ENCODE results near the gene MAPK8IP3.

The MAPK8IP3 gene, protein sequence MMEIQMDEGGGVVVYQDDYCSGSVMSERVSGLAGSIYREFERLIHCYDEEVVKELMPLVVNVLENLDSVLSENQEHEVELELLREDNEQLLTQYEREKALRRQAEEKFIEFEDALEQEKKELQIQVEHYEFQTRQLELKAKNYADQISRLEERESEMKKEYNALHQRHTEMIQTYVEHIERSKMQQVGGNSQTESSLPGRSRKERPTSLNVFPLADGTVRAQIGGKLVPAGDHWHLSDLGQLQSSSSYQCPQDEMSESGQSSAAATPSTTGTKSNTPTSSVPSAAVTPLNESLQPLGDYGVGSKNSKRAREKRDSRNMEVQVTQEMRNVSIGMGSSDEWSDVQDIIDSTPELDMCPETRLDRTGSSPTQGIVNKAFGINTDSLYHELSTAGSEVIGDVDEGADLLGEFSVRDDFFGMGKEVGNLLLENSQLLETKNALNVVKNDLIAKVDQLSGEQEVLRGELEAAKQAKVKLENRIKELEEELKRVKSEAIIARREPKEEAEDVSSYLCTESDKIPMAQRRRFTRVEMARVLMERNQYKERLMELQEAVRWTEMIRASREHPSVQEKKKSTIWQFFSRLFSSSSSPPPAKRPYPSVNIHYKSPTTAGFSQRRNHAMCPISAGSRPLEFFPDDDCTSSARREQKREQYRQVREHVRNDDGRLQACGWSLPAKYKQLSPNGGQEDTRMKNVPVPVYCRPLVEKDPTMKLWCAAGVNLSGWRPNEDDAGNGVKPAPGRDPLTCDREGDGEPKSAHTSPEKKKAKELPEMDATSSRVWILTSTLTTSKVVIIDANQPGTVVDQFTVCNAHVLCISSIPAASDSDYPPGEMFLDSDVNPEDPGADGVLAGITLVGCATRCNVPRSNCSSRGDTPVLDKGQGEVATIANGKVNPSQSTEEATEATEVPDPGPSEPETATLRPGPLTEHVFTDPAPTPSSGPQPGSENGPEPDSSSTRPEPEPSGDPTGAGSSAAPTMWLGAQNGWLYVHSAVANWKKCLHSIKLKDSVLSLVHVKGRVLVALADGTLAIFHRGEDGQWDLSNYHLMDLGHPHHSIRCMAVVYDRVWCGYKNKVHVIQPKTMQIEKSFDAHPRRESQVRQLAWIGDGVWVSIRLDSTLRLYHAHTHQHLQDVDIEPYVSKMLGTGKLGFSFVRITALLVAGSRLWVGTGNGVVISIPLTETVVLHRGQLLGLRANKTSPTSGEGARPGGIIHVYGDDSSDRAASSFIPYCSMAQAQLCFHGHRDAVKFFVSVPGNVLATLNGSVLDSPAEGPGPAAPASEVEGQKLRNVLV (N-terminal part only)

DNA sequence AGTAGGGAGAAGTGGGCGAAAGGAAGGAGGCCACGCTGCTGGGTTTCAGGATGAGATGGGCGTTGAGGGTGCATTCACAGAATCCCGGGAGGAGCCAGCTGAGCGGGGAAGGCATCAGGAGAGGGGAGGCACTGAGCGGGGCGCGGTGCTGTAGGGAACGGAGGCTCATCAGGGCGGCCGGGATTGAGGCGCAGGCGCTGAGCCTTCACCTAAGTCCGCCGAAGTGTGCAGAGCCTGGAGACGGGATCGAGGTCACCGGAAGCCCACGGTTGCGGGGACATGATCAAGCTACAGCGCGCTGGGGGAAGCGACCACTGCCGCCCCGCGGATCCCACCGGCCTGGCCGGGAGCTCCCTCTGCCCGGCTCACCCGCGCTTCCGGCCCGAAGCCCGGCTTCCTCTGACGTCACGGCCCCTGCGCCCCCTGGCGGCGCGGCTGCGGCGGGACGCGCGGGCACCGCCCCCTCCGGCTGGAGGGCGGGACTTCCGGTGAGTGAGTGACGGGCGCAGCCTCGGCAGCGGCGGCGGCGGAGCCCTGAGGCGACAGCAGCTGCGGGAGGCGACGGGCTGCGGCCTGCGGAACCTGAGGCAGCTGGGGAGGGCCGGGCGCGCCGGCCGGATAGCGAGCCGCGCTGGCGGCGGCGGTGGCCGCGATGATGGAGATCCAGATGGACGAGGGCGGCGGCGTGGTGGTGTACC is at the start of gene MAPK8IP3:
Gene MAPK8IP3 (plus strand): TSS at position 508 of the 698 bp plus-strand sequence. CDS start 145 bp downstream, at position 653.
- DNase-seq (ENCODE audit: low spot score), result peak; percentile 85

DNA sequence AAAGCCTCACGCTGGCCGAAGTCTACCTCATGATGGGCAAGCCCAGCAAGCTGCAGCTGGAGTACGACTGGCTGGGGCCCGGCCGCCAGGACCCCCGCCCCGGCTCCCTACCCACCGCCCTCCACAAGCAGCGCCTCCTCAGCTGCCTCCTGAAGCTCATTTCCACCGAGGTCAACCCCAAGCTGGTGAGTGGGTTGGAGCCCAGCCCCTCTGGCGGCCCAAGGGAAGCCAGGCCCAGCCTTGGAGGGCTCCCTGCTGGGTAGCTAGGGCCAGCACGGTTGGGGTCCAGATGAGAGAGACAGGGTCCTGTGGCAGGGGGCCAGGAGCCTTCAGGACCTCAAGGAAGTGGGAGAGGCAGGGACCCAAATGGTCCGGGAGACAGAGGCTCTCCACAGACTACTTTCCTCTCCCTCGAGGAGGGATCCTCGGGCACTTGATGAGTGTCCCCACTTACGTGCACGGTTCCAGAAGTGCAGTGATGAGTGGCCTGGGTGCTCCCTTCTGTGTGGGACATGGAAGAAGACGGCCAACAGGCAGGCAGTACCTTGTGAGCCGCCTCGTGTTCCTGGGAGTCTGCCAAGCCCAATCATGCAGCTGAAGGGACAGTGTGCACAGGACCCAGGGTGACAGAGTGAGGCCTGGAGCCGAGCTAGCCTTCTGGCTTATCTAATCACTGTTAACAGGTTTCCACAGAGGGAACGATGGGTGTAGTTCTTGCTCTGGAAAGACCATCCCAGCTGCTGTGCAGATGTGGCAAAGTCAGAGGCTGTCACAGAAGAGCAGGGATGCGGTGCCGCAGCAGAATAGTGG is 49.0 kb upstream of the MAPK8IP3 start:
- peak; percentile 85 for DNase-seq (ENCODE audit: low spot score)

DNA sequence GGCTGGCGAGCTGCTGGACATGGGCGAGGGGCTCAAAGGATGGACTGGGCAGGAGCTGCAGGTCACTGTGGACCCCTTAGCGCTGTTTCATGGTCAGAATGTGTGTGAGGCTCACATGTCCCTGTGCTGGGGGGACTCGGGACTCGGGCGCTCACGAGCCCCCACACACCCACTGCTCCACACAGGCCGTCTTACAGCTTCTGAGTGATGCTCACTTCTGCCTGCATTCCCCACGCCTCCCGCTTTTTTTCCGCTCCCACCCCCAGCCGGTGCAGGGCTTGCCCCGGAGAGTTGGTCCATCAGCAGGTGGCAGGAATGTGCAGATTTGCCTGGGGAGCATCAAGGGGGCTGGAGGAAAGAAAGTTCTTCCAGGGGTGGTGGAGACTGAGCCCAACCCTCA is 48.2 kb upstream of the MAPK8IP3 start:
- DNase-seq (ENCODE audit: low spot score), result no peak

- DNase-seq (ENCODE audit: low spot score), result no peak
Observed at GRCh38 chr16:1659031-1659430, 47.0 kb upstream of the MAPK8IP3 start.

- no peak for DNase-seq (ENCODE audit: low spot score)
Observed at GRCh38 chr16:1661826-1662225, 44.2 kb upstream of the MAPK8IP3 start.

DNA sequence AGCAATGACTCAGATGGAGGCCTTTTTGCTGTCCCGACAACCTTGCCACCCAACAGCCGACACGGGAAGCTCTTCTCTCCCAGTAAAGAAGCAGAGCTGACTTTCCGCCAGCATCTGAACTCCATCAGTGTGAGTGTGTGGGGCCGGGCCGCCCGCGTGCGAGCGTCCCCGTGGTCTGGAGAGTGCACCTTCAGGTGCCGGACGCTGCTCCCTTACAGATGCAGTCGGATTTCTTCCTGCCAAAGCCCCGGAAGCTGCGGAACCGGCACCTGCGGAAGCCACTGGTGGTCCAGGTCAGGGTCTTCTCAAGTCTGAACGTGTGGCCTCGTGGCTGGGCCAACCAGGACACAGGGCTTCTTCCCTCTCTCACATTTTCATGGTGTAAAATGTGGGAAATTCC is 43.5 kb upstream of the MAPK8IP3 start:
- no peak for DNase-seq (ENCODE audit: low spot score)

DNA sequence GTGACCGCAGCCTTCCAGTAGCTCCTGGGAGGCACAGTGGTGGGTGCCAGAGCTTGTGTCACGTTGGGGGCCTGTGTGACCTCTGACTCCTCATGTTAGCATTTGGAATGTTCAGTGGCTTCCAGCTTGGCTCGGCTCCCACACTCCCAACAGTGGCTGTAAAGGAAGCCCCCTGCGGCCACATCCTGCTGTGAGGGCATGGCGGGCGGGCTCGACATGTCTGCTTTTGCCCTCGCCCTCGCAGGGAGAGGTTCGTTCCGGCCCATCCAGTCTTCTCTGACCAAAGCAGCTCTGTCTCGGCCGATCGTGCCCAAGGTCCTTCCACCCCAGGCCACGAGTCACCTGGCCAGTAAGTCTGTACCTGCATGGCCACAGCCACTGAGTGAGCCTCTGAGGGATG is 40.2 kb upstream of the MAPK8IP3 start:
- no peak for DNase-seq (ENCODE audit: low spot score)

GRCh38 chr16:1666316-1666715 is 39.7 kb upstream of the MAPK8IP3 start:
- no peak for DNase-seq (ENCODE audit: low spot score)

DNA sequence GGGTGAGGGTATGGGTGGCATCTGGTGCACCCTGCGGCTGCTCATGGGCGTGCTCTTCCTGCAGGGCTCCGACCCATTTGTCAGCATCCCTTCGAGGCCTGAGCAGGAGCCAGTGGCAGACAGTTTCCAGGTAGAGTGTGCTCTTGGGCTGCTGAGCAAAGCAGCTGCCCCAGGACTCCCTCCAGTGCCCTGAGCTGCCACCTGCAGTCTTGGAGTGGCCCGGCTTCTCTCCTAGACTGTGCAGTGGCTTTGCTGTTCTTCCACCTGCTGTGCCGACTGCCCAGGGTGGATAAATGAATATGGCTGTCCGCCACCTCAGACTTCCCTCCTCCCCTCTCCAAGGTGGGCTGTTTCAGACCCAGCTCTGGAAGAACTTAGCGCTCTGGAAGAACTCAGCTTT is 38.7 kb upstream of the MAPK8IP3 start:
- DNase-seq (ENCODE audit: low spot score), result no peak

GRCh38 chr16:1667916-1668315 is 38.1 kb upstream of the MAPK8IP3 start:
- no peak for DNase-seq (ENCODE audit: low spot score)

DNA sequence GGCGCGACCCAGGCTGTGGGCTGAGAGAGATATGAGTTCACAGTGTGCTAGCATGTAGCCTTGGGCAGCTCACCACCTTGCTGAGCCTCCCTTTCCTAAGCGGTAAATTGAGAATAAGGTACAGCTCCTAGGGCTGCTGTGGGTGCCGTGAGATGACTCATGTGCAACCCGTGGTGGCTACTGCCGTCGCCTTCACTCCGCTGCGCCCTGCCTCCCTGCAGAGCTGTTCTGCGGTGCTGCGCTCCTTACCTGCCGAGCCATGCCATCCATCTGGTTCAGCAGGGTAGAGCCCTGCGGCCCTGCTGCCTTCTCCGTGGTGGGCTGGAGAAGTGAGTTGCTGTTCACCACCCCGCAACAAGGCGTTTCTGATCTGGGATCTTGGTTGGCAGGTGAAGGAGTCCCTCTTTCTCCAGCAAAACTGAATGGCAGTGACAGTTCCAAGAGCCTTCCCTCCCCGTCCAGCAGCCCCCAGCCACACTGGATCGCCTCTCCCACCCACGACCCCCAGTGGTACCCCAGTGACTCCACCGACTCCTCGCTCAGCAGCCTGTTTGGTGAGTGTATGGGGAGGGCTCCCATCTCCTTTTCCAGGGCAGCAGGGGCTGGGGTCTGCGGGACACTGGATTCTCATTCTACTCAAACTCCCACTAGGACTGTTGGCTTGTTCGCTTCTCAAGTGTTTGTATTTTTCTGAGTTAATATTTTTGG is 37.2 kb upstream of the MAPK8IP3 start:
- no peak for DNase-seq (ENCODE audit: low spot score)

DNA sequence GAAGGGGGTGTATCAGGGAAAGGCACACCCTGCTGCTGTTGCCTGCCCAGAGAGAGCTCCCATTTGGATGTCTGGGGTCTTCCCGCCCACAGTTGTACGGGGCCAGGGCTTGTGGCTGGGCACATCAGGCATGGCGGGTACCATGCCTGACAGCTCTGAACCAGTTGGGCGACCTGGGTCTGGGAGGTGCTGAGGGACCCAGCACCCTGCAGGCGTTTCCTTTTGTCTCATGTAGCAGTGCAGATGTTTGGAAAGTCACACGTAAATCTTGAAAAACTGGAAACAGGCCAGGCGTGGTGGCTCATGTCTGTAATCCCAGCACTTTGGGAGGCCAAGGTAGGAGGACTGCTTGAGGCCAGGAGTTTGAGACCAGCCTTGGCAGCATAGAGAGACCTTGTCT is 36.3 kb upstream of the MAPK8IP3 start:
- no peak for DNase-seq (ENCODE audit: low spot score)

GRCh38 chr16:1670371-1670770 is 35.6 kb upstream of the MAPK8IP3 start:
- no peak for DNase-seq (ENCODE audit: low spot score)

GRCh38 chr16:1670866-1671265 is 35.1 kb upstream of the MAPK8IP3 start:
- DNase-seq (ENCODE audit: low spot score), result no peak

DNA sequence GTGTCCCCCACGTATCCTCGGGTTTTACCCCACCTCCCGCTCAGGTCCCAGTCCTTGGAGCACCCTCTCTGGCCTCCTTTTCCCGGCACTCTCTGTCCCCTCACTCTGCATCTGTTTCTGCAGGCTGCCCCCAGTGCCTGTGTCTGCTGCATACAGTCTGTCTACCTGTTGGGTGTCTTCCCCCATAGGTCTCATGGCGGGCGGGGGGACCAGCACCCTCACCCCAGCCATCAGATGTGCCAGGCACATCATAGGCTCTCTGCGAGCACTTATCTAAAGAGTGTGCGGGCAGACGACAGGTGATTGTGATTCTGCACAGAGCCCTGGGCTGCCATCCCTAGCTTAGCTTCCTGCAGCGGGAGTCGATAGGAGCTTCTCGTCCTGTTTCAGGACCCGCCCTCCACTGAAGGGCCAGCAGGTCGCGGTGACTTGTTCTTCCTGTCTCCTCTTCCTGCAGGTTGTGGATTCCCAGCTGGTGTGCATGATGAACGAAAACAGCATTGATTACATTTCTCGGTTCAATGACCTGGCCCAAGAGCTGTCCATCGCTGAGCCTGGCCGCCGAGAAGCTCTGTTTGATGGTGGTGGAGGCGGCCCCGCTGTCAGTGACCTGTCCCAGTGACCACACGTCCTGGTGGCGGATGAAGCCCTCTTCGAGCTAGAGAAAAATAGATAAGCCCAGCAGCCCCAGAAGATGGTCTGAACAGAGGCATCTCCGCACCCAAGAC is 32.4 kb upstream of the MAPK8IP3 start:
- no peak for DNase-seq (ENCODE audit: low spot score)

GRCh38 chr16:1674306-1674705 is 31.7 kb upstream of the MAPK8IP3 start:
- no peak for DNase-seq (ENCODE audit: low spot score)

DNA sequence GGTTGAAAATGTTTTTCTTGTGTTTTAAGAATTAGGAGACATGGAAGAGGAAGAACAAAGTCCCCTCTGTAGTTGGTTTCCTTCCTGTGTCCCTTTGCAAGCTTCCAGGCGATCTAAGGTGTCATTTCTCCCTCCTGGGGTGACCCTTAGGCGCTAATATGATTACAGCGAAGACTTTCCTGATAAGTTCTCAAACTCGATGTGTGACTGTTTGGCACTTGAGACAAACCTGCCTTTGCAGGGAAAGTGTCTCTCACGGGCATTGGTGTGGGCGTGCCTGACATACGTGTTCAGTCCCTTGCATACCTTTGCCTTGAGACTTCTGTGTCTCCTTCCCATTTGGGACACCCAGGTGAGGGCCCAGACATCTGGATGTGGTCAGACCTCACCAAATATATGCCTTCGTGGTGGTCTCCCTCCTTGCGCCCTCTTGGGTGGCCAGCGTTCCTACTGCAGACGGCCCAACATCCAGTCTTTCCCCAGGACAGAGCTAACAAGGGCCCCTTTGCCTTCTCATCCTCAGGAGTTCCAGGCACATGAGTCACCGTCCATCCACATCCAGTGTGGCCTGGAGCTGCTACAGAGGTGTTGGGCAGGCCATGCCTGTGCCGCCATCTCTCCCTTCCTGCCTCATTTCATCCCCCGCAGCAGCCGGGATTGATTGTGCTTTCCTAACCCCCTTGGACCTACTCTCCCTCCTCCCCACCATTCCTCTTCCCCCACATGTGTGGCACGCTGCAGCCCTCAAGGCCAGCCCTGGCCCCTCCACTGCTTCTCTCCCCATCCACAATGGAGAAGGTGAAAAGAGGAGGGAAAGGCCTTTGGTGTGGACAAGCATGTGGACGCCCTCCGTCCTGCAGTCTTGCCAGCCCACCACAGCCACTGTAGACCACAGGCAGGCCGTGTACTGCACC is 31.0 kb upstream of the MAPK8IP3 start:
- DNase-seq (ENCODE audit: low spot score), result no peak

GRCh38 chr16:1676661-1677060 is 29.3 kb upstream of the MAPK8IP3 start:
- DNase-seq (ENCODE audit: low spot score), result peak; percentile 18

All from cerebellar cortex (tissue), 1 donor.